ENCODE data around the gene TMEM121B.
A peak's percentile ranks its signal among the peaks of the same experiment; 100 is the strongest.

GRCh38 chr22:17119481-17120202 lies 1.5 kb downstream of the TMEM121B start:
- no peak for TF ChIP-seq POLR2A (IDR thresholded peaks at IDR 0.05)
- peak in 1 of 3 experiments; percentile 13 for TF ChIP-seq CTCF (IDR thresholded peaks at IDR 0.05)

Data from testis (tissue), 2 donors.